SK-N-SH (cell line): ENCODE results near the gene DPP10. TPM values are rescaled to one million over a fixed set of nuclear protein-coding genes. Genes with fewer than 3 reads are reported as not detected.

Source experiments
- CTCF ChIA-PET: fragments of 300-600, 350-600 bp; formaldehyde crosslinking; extraction: SDS; loops from one replicate; lab custom pipeline; 2021; lab: Yijun Ruan, JAX
- POLR2A ChIA-PET: fragments of 350-600 bp; sonication (Branson Sonifier 250); formaldehyde crosslinking; extraction: SDS; loops from one replicate; lab custom pipeline; 2020; ENCODE audit warnings: antibody characterized with exemption, inconsistent platforms; lab: Yijun Ruan, JAX
- DNase-seq: peaks from one replicate; pipeline ENCODE4 v3.0.0; 2012
- H2AFZ ChIP-seq: fragments of 200-600 bp; sonication (generic); 2 replicates; pipeline ENCODE4 v1.8.1; 2016; ENCODE audit warnings: antibody characterized with exemption, mild to moderate bottlenecking, low read depth
- H3F3A ChIP-seq: fragments of 200-600 bp; sonication (generic); replicated peaks from 2 replicates; pipeline ENCODE3; 2016; ENCODE audit warnings: antibody characterized with exemption, mild to moderate bottlenecking; ENCODE audit not compliant: insufficient read depth
- H3K27ac ChIP-seq, 2 experiments: fragments of 200-500 bp in 1 of 2; fragments of 200-600 bp in 1 of 2; sonication (Bioruptor generic) in 1 of 2; sonication (generic), shearing (Covaris generic) in 1 of 2; 2 replicates each; pipeline versions ENCODE4 v1.5.1 to v1.6.1; 2014 to 2016; ENCODE audit warnings: low read depth in 2 of 2, inconsistent platforms in 1 of 2, low read length in 1 of 2, mild to moderate bottlenecking in 1 of 2, mixed read lengths in 1 of 2
- H3K27me3 ChIP-seq: fragments of 200-600 bp; sonication (generic), shearing (Covaris generic); 2 replicates; pipeline ENCODE4 v1.6.1; 2016; ENCODE audit warnings: mixed run types; ENCODE audit not compliant: insufficient read depth
- H3K36me3 ChIP-seq, 2 experiments: fragments of 200-500 bp in 1 of 2; fragments of 200-600 bp in 1 of 2; sonication (Bioruptor generic) in 1 of 2; sonication (generic) in 1 of 2; replicated peaks in 1 of 2; 2 replicates each; pipeline versions ENCODE3 to v1.5.1; 2014 to 2016; ENCODE audit warnings: low read length in 1 of 2, mild to moderate bottlenecking in 1 of 2; ENCODE audit not compliant: insufficient read depth in 2 of 2, control insufficient read depth in 1 of 2
- H3K4me1 ChIP-seq, 2 experiments: fragments of 200-500 bp in 1 of 2; fragments of 200-600 bp in 1 of 2; sonication (Bioruptor generic) in 1 of 2; sonication (generic), shearing (Covaris generic) in 1 of 2; 2 replicates each; pipeline versions ENCODE4 v1.5.1 to v1.6.1; 2014 to 2016; ENCODE audit warnings: low read depth in 1 of 2, low read length in 1 of 2, mixed run types in 1 of 2; ENCODE audit not compliant: insufficient read depth in 2 of 2, control insufficient read depth in 1 of 2
- H3K4me2 ChIP-seq: fragments of 200-600 bp; sonication (generic), shearing (Covaris generic); 2 replicates; pipeline ENCODE4 v1.6.1; 2017; ENCODE audit warnings: mixed run types
- H3K4me3 ChIP-seq, 2 experiments: fragments of 200-500 bp in 1 of 2; fragments of 200-600 bp in 1 of 2; sonication (Bioruptor generic) in 1 of 2; sonication (generic), shearing (Covaris generic) in 1 of 2; 2 replicates each; pipeline versions ENCODE4 v1.5.1 to v1.8.1; 2014 to 2016; ENCODE audit warnings: low read depth in 2 of 2, inconsistent platforms in 1 of 2, low read length in 1 of 2, mild to moderate bottlenecking in 1 of 2, mixed read lengths in 1 of 2, moderate library complexity in 1 of 2
- H3K79me2 ChIP-seq: fragments of 200-600 bp; sonication (generic); 2 replicates; pipeline ENCODE4 v1.8.1; 2017; ENCODE audit warnings: mild to moderate bottlenecking; ENCODE audit not compliant: insufficient read depth
- H3K9ac ChIP-seq: fragments of 200-600 bp; sonication (generic); 2 replicates; pipeline ENCODE4 v1.6.1; 2017; ENCODE audit warnings: mixed run types
- H3K9me2 ChIP-seq: fragments of 200-600 bp; sonication (generic); 2 replicates; pipeline ENCODE4 v1.6.1; 2017; ENCODE audit warnings: mixed run types
- H3K9me3 ChIP-seq: fragments of 200-600 bp; sonication (generic); 2 replicates; pipeline ENCODE4 v1.6.1; 2017; ENCODE audit warnings: mixed run types, mild to moderate bottlenecking, moderate library complexity
- H4K20me1 ChIP-seq: fragments of 200-600 bp; sonication (generic); 2 replicates; pipeline ENCODE4 v1.6.1; 2017; ENCODE audit warnings: mild to moderate bottlenecking, mixed run types; ENCODE audit not compliant: insufficient read depth
- ELF1 ChIP-seq: IDR thresholded peaks from 2 replicates; pipeline ENCODE4 v1.4.0; 2012
- EP300 ChIP-seq, 2 experiments: IDR thresholded peaks; 2 replicates each; pipeline versions ENCODE4 v1.4.0 to v1.6.1; 2012; ENCODE audit warnings: borderline replicate concordance in 1 of 2, low read depth in 1 of 2, low read length in 1 of 2
- FOXJ3 ChIP-seq: sonication (generic); formaldehyde crosslinking; IDR thresholded peaks from 2 replicates; pipeline ENCODE4 v1.5.1; 2020; ENCODE audit warnings: mild to moderate bottlenecking, missing genetic modification reagents
- FOXM1 ChIP-seq: IDR thresholded peaks from 2 replicates; pipeline ENCODE4 v1.4.0; 2012; ENCODE audit warnings: low read depth, mild to moderate bottlenecking
- MEF2A ChIP-seq: IDR thresholded peaks from 2 replicates; pipeline ENCODE4 v1.4.0; 2012; ENCODE audit warnings: low read depth, borderline replicate concordance
- NRF1 ChIP-seq: IDR thresholded peaks from 2 replicates; pipeline ENCODE4 v1.6.1; 2012; ENCODE audit warnings: low read depth, mild to moderate bottlenecking, low read length
- POLR2AphosphoS5 ChIP-seq: IDR thresholded peaks from 2 replicates; pipeline ENCODE4 v1.6.1; 2012; ENCODE audit warnings: low read depth, low read length
- RAD21 ChIP-seq: IDR thresholded peaks from 2 replicates; pipeline ENCODE4 v1.6.1; 2012; ENCODE audit warnings: mild to moderate bottlenecking, low read length
- RCOR1 ChIP-seq: fragments of 150-350 bp; IDR thresholded peaks from 2 replicates; pipeline ENCODE4 v1.6.1; 2017; ENCODE audit warnings: antibody characterized with exemption, low read length
- WGBS: methylation state at CpG from one replicate; pipeline ENCODE4 v1.1.6; 2017; ENCODE audit warnings: low lambda C conversion rate; 5-methylcytosine and 5-hydroxymethylcytosine counted together
- polyA plus RNA-seq, 3 experiments: library from polyadenylated mRNA; depleted of rRNA; stranded (reverse); fragments of >200 nt; gene quantifications; 2 replicates each; pipeline ENCODE4 v1.2.3, GENCODE V29; 2012
- TF ChIP-seq, protein P1 (sequence below): IDR thresholded peaks from 2 replicates; pipeline ENCODE4 v1.4.0; 2012; ENCODE audit warnings: low read depth, borderline replicate concordance
- TF ChIP-seq, protein P2 (sequence below): fragments of 200-600 bp; sonication (generic); IDR thresholded peaks from 2 replicates; pipeline ENCODE4 v1.6.1; 2017; ENCODE audit warnings: antibody characterized with exemption, mild to moderate bottlenecking, moderate library complexity
- TF ChIP-seq, protein P3 (sequence below): fragments of 150-350 bp; IDR thresholded peaks from 2 replicates; pipeline ENCODE4 v1.6.1; 2017; ENCODE audit warnings: antibody characterized with exemption, low read length, low read depth, borderline replicate concordance
- TF ChIP-seq, protein P4 (sequence below): fragments of 150-350 bp; IDR thresholded peaks from 2 replicates; pipeline ENCODE4 v1.6.1; 2016; ENCODE audit warnings: mild to moderate bottlenecking, low read depth, low read length

DPP10 gene
- polyA plus RNA-seq, 1 of the 3 experiments (the other 2 are of a cell fraction) = not detected

DNA sequence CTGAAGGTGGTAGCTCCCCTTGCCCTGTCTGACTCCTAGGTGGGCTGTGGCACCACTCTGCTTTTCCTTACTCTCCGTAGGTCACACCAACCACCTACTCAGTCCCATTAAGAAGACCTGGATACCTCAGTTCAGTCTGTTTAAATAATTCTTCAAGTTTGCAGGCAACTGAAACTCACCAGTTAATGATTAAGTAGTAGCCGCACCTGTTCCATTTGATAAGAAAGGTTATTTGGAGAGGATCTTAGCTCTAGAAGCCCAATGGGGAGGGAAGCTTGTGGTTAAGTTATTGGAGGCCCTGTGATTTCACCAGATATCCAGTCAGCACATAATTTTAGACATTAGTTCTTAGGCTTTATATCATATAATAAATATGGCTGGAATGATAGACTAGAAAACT is 1193.0 kb downstream of the DPP10 start:
- Histone ChIP-seq H3K4me2 (no peak overlapping the region), H2AFZ (no peak overlapping the region), H3K9me2 (no peaks in the 10 kb centered on the region), H3K9ac (no peak overlapping the region), H3K27ac (no peak overlapping the region), H3F3A (no peaks in the 10 kb centered on the region), H3K79me2 (no peaks in the 10 kb centered on the region), H3K4me3 (no peak overlapping the region), H3K36me3 (no peaks in the 10 kb centered on the region), H3K9me3 (no peaks in the 10 kb centered on the region), H4K20me1 (no peaks in the 10 kb centered on the region), H3K27me3 (no peaks in the 10 kb centered on the region), H3K4me1 (no peaks in the 10 kb centered on the region)
- no peak for DNase-seq
- WGBS = 33% methylated on average over 2 of the region's 2 CpGs
- ChIA-PET CTCF (no interaction called here), POLR2A (no interaction called here)
- TF ChIP-seq RCOR1 (no peak), MEF2A (no peak), EP300 (IDR thresholded peaks at IDR 0.05; ENCODE audit: borderline replicate concordance in 1 of 2, low read depth in 1 of 2, low read length in 1 of 2) (no peak)
- TF ChIP-seq, protein P1, sequence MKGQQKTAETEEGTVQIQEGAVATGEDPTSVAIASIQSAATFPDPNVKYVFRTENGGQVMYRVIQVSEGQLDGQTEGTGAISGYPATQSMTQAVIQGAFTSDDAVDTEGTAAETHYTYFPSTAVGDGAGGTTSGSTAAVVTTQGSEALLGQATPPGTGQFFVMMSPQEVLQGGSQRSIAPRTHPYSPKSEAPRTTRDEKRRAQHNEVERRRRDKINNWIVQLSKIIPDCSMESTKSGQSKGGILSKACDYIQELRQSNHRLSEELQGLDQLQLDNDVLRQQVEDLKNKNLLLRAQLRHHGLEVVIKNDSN = no peak

DNA sequence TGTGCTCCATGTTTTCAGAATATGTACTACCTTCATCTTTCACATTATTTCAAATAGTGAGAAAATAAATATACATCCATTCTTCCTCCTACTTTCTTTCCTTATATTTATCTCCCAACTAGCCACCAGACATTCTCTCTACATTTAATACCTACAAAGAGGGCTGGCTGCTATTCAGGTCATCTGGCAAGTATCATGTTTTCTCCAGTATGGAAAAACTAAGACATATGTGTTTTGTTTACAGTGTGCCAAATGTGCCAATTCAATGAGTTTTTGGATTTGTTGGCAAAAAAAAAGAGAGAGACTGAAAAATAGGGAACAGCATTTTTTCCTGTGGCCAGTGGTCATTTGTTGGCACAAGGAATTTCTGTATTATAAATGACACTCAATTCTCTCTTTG is 1207.3 kb downstream of the DPP10 start:
- no peak overlapping the region for H3K9ac ChIP-seq
- no peak overlapping the region for H3K27ac ChIP-seq
- H3K36me3 ChIP-seq = no peaks in the 10 kb centered on the region
- peaks cover under 1% of the 10 kb centered on the region; the same call in 1 of the 2 replicates for H3K9me3 ChIP-seq
- no peaks in the 10 kb centered on the region for H3F3A ChIP-seq
- H3K9me2 ChIP-seq = no peaks in the 10 kb centered on the region
- no peak overlapping the region for H3K4me2 ChIP-seq
- no peak overlapping the region for H3K4me3 ChIP-seq
- H3K27me3 ChIP-seq = no peaks in the 10 kb centered on the region
- no peaks in the 10 kb centered on the region for H3K79me2 ChIP-seq
- no peak for DNase-seq
- POLR2A ChIA-PET = no interaction called here
- H3K4me1 ChIP-seq = no peaks in the 10 kb centered on the region
- CTCF ChIA-PET = no interaction called here
- H2AFZ ChIP-seq = no peak overlapping the region
- H4K20me1 ChIP-seq = no peaks in the 10 kb centered on the region
- TF ChIP-seq, protein P2, sequence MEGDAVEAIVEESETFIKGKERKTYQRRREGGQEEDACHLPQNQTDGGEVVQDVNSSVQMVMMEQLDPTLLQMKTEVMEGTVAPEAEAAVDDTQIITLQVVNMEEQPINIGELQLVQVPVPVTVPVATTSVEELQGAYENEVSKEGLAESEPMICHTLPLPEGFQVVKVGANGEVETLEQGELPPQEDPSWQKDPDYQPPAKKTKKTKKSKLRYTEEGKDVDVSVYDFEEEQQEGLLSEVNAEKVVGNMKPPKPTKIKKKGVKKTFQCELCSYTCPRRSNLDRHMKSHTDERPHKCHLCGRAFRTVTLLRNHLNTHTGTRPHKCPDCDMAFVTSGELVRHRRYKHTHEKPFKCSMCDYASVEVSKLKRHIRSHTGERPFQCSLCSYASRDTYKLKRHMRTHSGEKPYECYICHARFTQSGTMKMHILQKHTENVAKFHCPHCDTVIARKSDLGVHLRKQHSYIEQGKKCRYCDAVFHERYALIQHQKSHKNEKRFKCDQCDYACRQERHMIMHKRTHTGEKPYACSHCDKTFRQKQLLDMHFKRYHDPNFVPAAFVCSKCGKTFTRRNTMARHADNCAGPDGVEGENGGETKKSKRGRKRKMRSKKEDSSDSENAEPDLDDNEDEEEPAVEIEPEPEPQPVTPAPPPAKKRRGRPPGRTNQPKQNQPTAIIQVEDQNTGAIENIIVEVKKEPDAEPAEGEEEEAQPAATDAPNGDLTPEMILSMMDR = no peak
- TF ChIP-seq ELF1 (no peak), FOXJ3 (CRISPR knock-in tag) (no peak), MEF2A (no peak), NRF1 (no peak), FOXM1 (no peak), RAD21 (no peak), POLR2AphosphoS5 (no peak)
- TF ChIP-seq, protein P3, sequence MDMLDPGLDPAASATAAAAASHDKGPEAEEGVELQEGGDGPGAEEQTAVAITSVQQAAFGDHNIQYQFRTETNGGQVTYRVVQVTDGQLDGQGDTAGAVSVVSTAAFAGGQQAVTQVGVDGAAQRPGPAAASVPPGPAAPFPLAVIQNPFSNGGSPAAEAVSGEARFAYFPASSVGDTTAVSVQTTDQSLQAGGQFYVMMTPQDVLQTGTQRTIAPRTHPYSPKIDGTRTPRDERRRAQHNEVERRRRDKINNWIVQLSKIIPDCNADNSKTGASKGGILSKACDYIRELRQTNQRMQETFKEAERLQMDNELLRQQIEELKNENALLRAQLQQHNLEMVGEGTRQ = no peak
- TF ChIP-seq, protein P4, sequence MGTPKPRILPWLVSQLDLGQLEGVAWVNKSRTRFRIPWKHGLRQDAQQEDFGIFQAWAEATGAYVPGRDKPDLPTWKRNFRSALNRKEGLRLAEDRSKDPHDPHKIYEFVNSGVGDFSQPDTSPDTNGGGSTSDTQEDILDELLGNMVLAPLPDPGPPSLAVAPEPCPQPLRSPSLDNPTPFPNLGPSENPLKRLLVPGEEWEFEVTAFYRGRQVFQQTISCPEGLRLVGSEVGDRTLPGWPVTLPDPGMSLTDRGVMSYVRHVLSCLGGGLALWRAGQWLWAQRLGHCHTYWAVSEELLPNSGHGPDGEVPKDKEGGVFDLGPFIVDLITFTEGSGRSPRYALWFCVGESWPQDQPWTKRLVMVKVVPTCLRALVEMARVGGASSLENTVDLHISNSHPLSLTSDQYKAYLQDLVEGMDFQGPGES = no peak
